Measurements from ENCODE around the gene MOGAT3. TPM values are rescaled to one million over a fixed set of nuclear protein-coding genes. Genes with fewer than 3 reads are reported as not detected.
A peak's percentile ranks its signal among the peaks of the same experiment; 100 is the strongest.

Gene MOGAT3
- total and polyA plus RNA-seq, 5 donors from 2014 or later: not detected

- Mint-ChIP-seq H3K9me3 (peaks cover 0 to 2% (median 0%) of the 10 kb centered on the region in 7 donors), H3K36me3 (no peaks in the 10 kb centered on the region), H3K27ac (no peak within 1 kb of the TSS), H3K4me1 (peaks cover 0 to 19% (median 9%) of the 10 kb centered on the region in 4 donors), H3K4me3 (peak within 1 kb of the TSS in 2 of 4 donors; percentile 26 to 68), H3K27me3 (peaks cover 73% of the 10 kb centered on the region)
- DNase-seq (no peak), ATAC-seq (ENCODE audit: low read depth in 2 of 2) (no peak)
- H3K9me3 ChIP-seq (ENCODE audit: control insufficient read depth in 2 of 2, low read length in 2 of 2): no peaks in the 10 kb centered on the region
- H3K36me3 ChIP-seq (ENCODE audit: control insufficient read depth, insufficient read depth, low read length): no peaks in the 10 kb centered on the region
- peaks cover 24% of the 10 kb centered on the region for H3K27me3 ChIP-seq (ENCODE audit: control insufficient read depth, insufficient read depth, low read length)
- H3K4me1 ChIP-seq (ENCODE audit: control insufficient read depth, insufficient read depth, low read length, poor library complexity, severe bottlenecking): peaks cover 11% of the 10 kb centered on the region
- H3K27ac ChIP-seq (ENCODE audit: insufficient read depth, low read length, poor library complexity, severe bottlenecking): no peak within 1 kb of the TSS
- H3K4me3 ChIP-seq (ENCODE audit: low read depth, low read length): no peak within 1 kb of the TSS
Measured at GRCh38 chr7:101180130-101180755, 20.6 kb downstream of the MOGAT3 start, which contains the start of gene NAT16. Gene NAT16, minus strand, starts transcription at chr7:101180293. Its CDS starts 5,486 bp downstream, at chr7:101174807.

DNA sequence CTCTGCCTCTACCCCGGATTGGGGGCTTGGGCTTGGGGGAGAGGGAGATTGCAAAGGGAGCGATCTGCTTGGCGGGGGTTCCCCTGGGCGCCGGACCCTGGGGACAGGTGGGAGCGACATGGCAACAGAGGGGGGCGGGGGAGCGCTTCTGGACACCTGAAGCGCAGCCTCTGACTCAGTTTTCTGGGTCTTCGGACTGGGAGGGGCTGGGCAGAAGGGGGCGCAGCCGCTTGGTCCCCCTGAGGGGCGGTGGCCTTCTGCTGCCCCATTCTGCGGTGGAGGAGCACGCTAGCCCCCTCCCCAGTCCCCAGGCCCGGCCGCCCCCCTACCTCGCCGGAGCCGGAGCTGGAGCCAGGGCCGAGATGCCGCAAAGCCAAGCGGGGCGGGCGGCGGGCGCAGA is 21.1 kb downstream of the MOGAT3 start:
- Mint-ChIP-seq H3K9me3 (peaks cover 0 to 2% (median 0%) of the 10 kb centered on the region in 7 donors), H3K27me3 (peaks cover 75% of the 10 kb centered on the region), H3K27ac (no peak overlapping the region), H3K4me1 (peaks cover 0 to 21% (median 11%) of the 10 kb centered on the region in 4 donors), H3K4me3 (no peak overlapping the region), H3K36me3 (no peaks in the 10 kb centered on the region)
- H3K4me3 ChIP-seq (ENCODE audit: low read depth, low read length): no peak overlapping the region
- ATAC-seq (ENCODE audit: low read depth in 2 of 2) (no peak), DNase-seq (no peak)
- H3K27me3 ChIP-seq (ENCODE audit: control insufficient read depth, insufficient read depth, low read length): peaks cover 28% of the 10 kb centered on the region
- H3K9me3 ChIP-seq (ENCODE audit: control insufficient read depth in 2 of 2, low read length in 2 of 2): no peaks in the 10 kb centered on the region
- H3K36me3 ChIP-seq (ENCODE audit: control insufficient read depth, insufficient read depth, low read length): no peaks in the 10 kb centered on the region
- peaks cover 11% of the 10 kb centered on the region for H3K4me1 ChIP-seq (ENCODE audit: control insufficient read depth, insufficient read depth, low read length, poor library complexity, severe bottlenecking)
- no peak overlapping the region for H3K27ac ChIP-seq (ENCODE audit: insufficient read depth, low read length, poor library complexity, severe bottlenecking)

DNA sequence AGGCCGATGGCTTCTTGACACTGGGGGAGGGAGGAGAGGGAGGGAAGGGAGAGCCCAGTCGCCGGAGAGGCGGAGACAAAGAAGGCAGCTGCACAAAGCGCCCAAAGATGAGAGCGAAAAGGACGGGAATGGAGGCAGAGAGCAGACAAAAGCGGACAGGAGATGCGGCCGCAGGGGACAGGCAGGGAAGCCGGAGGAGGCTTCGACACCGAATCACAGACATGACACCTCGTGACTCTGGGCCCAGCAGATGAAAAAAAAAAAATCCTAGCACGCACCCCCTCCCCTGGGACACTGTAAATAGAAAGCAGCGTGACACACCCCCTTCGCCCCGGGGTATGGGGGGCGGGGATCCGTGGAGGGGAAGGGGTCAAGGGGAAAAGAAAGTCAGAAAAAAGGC is 21.7 kb downstream of the MOGAT3 start:
- Mint-ChIP-seq H3K4me3 (peak overlapping the region in 2 of 4 donors; percentile 19 to 68), H3K9me3 (peaks cover 0 to 2% (median 0%) of the 10 kb centered on the region in 7 donors), H3K27ac (no peak overlapping the region), H3K36me3 (no peaks in the 10 kb centered on the region), H3K4me1 (peaks cover 0 to 27% (median 13%) of the 10 kb centered on the region in 4 donors), H3K27me3 (peaks cover 77% of the 10 kb centered on the region)
- H3K27me3 ChIP-seq (ENCODE audit: control insufficient read depth, insufficient read depth, low read length): peaks cover 29% of the 10 kb centered on the region
- H3K4me3 ChIP-seq (ENCODE audit: low read depth, low read length): no peak overlapping the region
- H3K27ac ChIP-seq (ENCODE audit: insufficient read depth, low read length, poor library complexity, severe bottlenecking): no peak overlapping the region
- peaks cover 15% of the 10 kb centered on the region for H3K4me1 ChIP-seq (ENCODE audit: control insufficient read depth, insufficient read depth, low read length, poor library complexity, severe bottlenecking)
- H3K9me3 ChIP-seq (ENCODE audit: control insufficient read depth in 2 of 2, low read length in 2 of 2): no peaks in the 10 kb centered on the region
- no peak for DNase-seq
- no peak for ATAC-seq (ENCODE audit: low read depth in 2 of 2)
- no peaks in the 10 kb centered on the region for H3K36me3 ChIP-seq (ENCODE audit: control insufficient read depth, insufficient read depth, low read length)

DNA sequence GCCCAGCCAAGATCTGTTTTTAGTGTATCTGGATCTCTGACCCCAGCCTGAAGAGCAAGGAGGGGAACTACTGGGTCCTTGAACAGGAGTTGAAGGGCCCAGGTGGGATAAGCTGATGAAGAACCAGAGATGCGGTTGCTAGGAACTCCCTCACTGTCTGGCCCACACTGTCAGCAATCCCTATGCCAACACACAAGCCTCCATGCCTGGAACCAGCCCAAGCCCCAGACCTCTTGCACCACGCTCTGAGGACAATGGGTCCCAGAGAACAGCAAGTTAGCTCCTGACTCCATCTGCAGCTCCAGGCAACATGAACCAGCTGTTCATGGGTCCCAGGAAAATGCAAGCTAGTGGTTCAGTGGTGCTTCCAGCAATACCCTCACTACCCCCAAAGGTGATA is 23.2 kb downstream of the MOGAT3 start:
- Histone ChIP-seq H3K27ac (ENCODE audit: insufficient read depth, low read length, poor library complexity, severe bottlenecking) (no peak overlapping the region), H3K4me3 (ENCODE audit: low read depth, low read length) (no peak overlapping the region), H3K36me3 (ENCODE audit: control insufficient read depth, insufficient read depth, low read length) (no peaks in the 10 kb centered on the region), H3K9me3 (ENCODE audit: control insufficient read depth in 2 of 2, low read length in 2 of 2) (no peaks in the 10 kb centered on the region), H3K27me3 (ENCODE audit: control insufficient read depth, insufficient read depth, low read length) (peaks cover 30% of the 10 kb centered on the region), H3K4me1 (ENCODE audit: control insufficient read depth, insufficient read depth, low read length, poor library complexity, severe bottlenecking) (peaks cover 30% of the 10 kb centered on the region)
- no peak for DNase-seq
- H3K9me3 Mint-ChIP-seq: peaks cover 0 to 5% (median 0%) of the 10 kb centered on the region in 7 donors
- H3K27me3 Mint-ChIP-seq: peaks cover 84% of the 10 kb centered on the region
- H3K4me3 Mint-ChIP-seq: peak overlapping the region in 1 of 4 donors; percentile 71
- H3K36me3 Mint-ChIP-seq: no peaks in the 10 kb centered on the region
- no peak for ATAC-seq (ENCODE audit: low read depth in 2 of 2)
- H3K4me1 Mint-ChIP-seq: peaks cover 0 to 39% (median 16%) of the 10 kb centered on the region in 4 donors
- no peak overlapping the region for H3K27ac Mint-ChIP-seq

DNA sequence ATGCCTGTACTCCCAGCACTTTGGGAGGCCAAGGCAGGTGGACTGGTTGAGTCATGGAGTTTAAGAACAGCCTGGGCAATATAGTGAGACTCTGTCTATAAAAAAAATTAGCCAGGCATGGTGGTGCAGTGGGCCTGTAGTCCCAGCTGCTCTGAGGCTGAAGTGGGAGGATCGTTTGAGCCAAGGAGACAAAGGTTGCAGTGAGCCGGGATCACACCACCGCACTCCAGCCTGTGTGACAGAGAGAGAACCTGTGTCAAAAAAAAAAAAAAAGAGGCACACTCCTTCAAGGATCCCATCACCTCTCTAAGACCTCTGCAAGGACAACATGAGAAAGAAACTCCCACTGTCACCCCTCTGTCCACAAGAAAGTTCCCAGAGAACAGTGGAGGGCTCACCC is 25.2 kb downstream of the MOGAT3 start:
- no peaks in the 10 kb centered on the region for H3K36me3 Mint-ChIP-seq
- no peak overlapping the region for H3K27ac Mint-ChIP-seq
- Histone ChIP-seq H3K4me1 (ENCODE audit: control insufficient read depth, insufficient read depth, low read length, poor library complexity, severe bottlenecking) (peaks cover 44% of the 10 kb centered on the region), H3K27me3 (ENCODE audit: control insufficient read depth, insufficient read depth, low read length) (peaks cover 31% of the 10 kb centered on the region), H3K9me3 (ENCODE audit: control insufficient read depth in 2 of 2, low read length in 2 of 2) (no peaks in the 10 kb centered on the region), H3K27ac (ENCODE audit: insufficient read depth, low read length, poor library complexity, severe bottlenecking) (no peak overlapping the region), H3K4me3 (ENCODE audit: low read depth, low read length) (no peak overlapping the region), H3K36me3 (ENCODE audit: control insufficient read depth, insufficient read depth, low read length) (no peaks in the 10 kb centered on the region)
- ATAC-seq (ENCODE audit: low read depth in 2 of 2): no peak
- DNase-seq: no peak
- peaks cover 80% of the 10 kb centered on the region for H3K27me3 Mint-ChIP-seq
- H3K9me3 Mint-ChIP-seq: peaks cover 0 to 6% (median 3%) of the 10 kb centered on the region in 7 donors
- H3K4me3 Mint-ChIP-seq: peak overlapping the region in 1 of 4 donors; percentile 41
- H3K4me1 Mint-ChIP-seq: peaks cover 0 to 45% (median 21%) of the 10 kb centered on the region in 4 donors

DNA sequence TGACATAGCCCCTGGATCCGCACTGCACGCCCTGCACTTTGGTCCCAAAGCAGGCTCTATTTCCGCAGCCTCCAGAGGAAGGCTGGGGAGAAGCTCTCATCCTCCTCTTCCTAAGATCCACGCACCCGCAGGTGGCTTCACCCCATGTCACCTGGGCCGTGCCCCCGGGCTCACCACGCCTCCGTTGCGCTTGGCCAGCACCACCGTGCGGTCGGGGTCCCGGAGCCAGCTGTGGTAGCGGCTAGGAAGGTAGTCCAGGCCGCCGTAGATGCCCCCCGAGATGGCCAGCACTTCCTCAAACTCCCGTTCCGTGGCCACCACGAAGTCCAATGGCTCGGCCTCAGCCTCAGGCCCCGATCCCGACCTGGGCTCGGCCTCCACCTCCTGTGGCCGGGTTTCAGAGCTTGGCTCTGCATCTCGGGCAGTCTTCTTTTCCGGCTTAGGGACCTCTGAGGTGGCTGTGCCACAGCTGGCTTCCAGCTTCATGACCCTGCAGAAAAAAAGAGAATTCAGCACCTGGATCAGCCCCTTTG is 26.4 kb downstream of the MOGAT3 start:
- Mint-ChIP-seq H3K9me3 (peaks cover 0 to 8% (median 3%) of the 10 kb centered on the region in 7 donors), H3K27ac (peak overlapping the region in 1 of 3 donors; percentile 60), H3K4me1 (peaks cover 2 to 54% (median 27%) of the 10 kb centered on the region in 4 donors), H3K4me3 (peak overlapping the region in 2 of 4 donors; percentile 68 to 70), H3K36me3 (no peaks in the 10 kb centered on the region), H3K27me3 (peaks cover 87% of the 10 kb centered on the region)
- Histone ChIP-seq H3K9me3 (ENCODE audit: control insufficient read depth in 2 of 2, low read length in 2 of 2) (no peaks in the 10 kb centered on the region), H3K36me3 (ENCODE audit: control insufficient read depth, insufficient read depth, low read length) (no peaks in the 10 kb centered on the region), H3K4me3 (ENCODE audit: low read depth, low read length) (no peak overlapping the region), H3K27ac (ENCODE audit: insufficient read depth, low read length, poor library complexity, severe bottlenecking) (no peak overlapping the region), H3K4me1 (ENCODE audit: control insufficient read depth, insufficient read depth, low read length, poor library complexity, severe bottlenecking) (peaks cover 44% of the 10 kb centered on the region), H3K27me3 (ENCODE audit: control insufficient read depth, insufficient read depth, low read length) (peaks cover 42% of the 10 kb centered on the region)
- no peak for DNase-seq
- no peak for ATAC-seq (ENCODE audit: low read depth in 2 of 2)

- ATAC-seq (ENCODE audit: low read depth in 2 of 2): peak; percentile 52 to 66
- H3K36me3 Mint-ChIP-seq: no peaks in the 10 kb centered on the region
- peak overlapping the region; percentile 68 to 91 (median 72) for H3K4me3 Mint-ChIP-seq
- Histone ChIP-seq H3K36me3 (ENCODE audit: control insufficient read depth, insufficient read depth, low read length) (no peaks in the 10 kb centered on the region), H3K4me1 (ENCODE audit: control insufficient read depth, insufficient read depth, low read length, poor library complexity, severe bottlenecking) (peaks cover 43% of the 10 kb centered on the region), H3K9me3 (ENCODE audit: control insufficient read depth in 2 of 2, low read length in 2 of 2) (no peaks in the 10 kb centered on the region), H3K27ac (ENCODE audit: insufficient read depth, low read length, poor library complexity, severe bottlenecking) (no peak overlapping the region), H3K4me3 (ENCODE audit: low read depth, low read length) (no peak overlapping the region), H3K27me3 (ENCODE audit: control insufficient read depth, insufficient read depth, low read length) (peaks cover 48% of the 10 kb centered on the region)
- peak overlapping the region in 1 of 3 donors; percentile 60 for H3K27ac Mint-ChIP-seq
- peak; percentile 34 to 86 (median 64) for DNase-seq
- peaks cover 87% of the 10 kb centered on the region for H3K27me3 Mint-ChIP-seq
- H3K4me1 Mint-ChIP-seq: peaks cover 6 to 53% (median 31%) of the 10 kb centered on the region in 4 donors
- peaks cover 0 to 8% (median 3%) of the 10 kb centered on the region in 7 donors for H3K9me3 Mint-ChIP-seq
Measured at GRCh38 chr7:101173752-101174244, 27.0 kb downstream of the MOGAT3 start.

All from CD4-positive, CD25-positive, alpha-beta regulatory T cell (primary cell).